Breast epithelium (tissue), 4 donors: Measurements from ENCODE around the gene DNAH3. TPM values are rescaled to one million over a fixed set of nuclear protein-coding genes. Genes with fewer than 3 reads are reported as not detected.

Experiments used
- DNase-seq, 2 donors: peaks; one replicate each; pipeline ENCODE4 v3.0.0-alpha.2; 2019; ENCODE audit warnings: low spot score in 2 of 2
- H3K27ac ChIP-seq, 2 donors: fragments of 200-600 bp; sonication (generic) in 1 of 2; one replicate each; pipeline ENCODE4 v1.5.1; 2016 to 2019; ENCODE audit warnings: mild to moderate bottlenecking in 1 of 2
- H3K27me3 ChIP-seq, 2 donors: fragments of 200-600 bp; sonication (generic) in 1 of 2; one replicate each; pipeline versions ENCODE4 v1.5.1 to v1.6.0; 2017 to 2019; ENCODE audit warnings: control low read depth in 1 of 2, mild to moderate bottlenecking in 1 of 2
- H3K36me3 ChIP-seq: fragments of 200-600 bp; one replicate; pipeline ENCODE4 v1.5.1; 2019
- H3K4me1 ChIP-seq, 2 donors: fragments of 200-600 bp; sonication (generic); one replicate each; pipeline ENCODE4 v1.5.1; 2016 to 2019; ENCODE audit warnings: control low read depth in 1 of 2
- H3K4me3 ChIP-seq, 3 donors: fragments of 200-600 bp; sonication (generic); 1 replicate in 2 of 3; 2 replicates in 1 of 3; pipeline ENCODE4 v1.5.1; 2016 to 2019; ENCODE audit warnings: mild to moderate bottlenecking in 3 of 3, moderate library complexity in 2 of 3
- H3K9me3 ChIP-seq, 2 donors: fragments of 200-600 bp; sonication (generic) in 1 of 2; one replicate each; pipeline ENCODE4 v1.5.1; 2016 to 2019; ENCODE audit warnings: control low read depth in 1 of 2
- POLR2A ChIP-seq: fragments of 450-650 bp; IDR thresholded peaks from one replicate; pipeline ENCODE4 v1.6.1; 2016; ENCODE audit warnings: antibody characterized with exemption, mild to moderate bottlenecking, moderate library complexity
- POLR2AphosphoS5 ChIP-seq, 3 donors: sonication (generic); formaldehyde crosslinking; IDR thresholded peaks; one replicate each; pipeline ENCODE4 v1.6.1; 2017; ENCODE audit warnings: antibody characterized with exemption in 3 of 3
- intact Hi-C: fragments of 100-400 bp; cut with DNase I; formaldehyde crosslinking; loops from one replicate; pipeline ENCODE4 v1.15.1; 2023; ENCODE audit warnings: low total_unique reads
- total RNA-seq, 3 donors: library from RNA; depleted of rRNA; stranded (reverse); fragments of >200 nt; gene quantifications; one replicate each; pipeline ENCODE4 v1.1.0, GENCODE V29; 2016
- TF ChIP-seq, protein P1 (sequence below), 3 donors: fragments of 450-650 bp; IDR thresholded peaks; one replicate each; pipeline ENCODE4 v1.5.1; 2016 to 2017; ENCODE audit warnings: antibody characterized with exemption in 3 of 3, mild to moderate bottlenecking in 3 of 3, moderate library complexity in 3 of 3

DNAH3 gene
- total RNA-seq, 3 donors from 2014 or later = under 0.01 to 0.59 TPM; not detected in 1

DNA sequence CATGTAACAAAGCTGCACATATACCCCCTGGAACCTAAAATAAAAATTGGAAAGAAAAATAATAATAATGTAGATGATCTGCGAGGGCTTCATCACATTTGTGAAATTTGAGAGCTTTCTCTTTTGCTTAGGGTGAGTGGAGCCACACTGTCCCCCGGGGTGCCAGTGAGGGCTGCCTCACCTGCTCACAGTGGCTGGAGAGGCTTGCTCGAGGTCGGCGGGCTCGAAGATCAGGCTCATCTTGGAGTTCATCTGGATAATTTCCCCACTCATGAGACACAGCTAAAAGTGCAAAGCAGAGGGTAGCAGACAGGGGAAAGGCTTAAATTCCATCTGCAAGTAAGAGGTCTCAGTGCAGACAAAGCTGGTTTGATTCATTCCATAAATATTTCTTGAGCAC, 123.8 kb downstream of the DNAH3 start:
- intact Hi-C loops = no loop called here
- TF ChIP-seq POLR2A (no peak), POLR2AphosphoS5 (IDR thresholded peaks at IDR 0.05) (no peak)
- TF ChIP-seq, protein P1, sequence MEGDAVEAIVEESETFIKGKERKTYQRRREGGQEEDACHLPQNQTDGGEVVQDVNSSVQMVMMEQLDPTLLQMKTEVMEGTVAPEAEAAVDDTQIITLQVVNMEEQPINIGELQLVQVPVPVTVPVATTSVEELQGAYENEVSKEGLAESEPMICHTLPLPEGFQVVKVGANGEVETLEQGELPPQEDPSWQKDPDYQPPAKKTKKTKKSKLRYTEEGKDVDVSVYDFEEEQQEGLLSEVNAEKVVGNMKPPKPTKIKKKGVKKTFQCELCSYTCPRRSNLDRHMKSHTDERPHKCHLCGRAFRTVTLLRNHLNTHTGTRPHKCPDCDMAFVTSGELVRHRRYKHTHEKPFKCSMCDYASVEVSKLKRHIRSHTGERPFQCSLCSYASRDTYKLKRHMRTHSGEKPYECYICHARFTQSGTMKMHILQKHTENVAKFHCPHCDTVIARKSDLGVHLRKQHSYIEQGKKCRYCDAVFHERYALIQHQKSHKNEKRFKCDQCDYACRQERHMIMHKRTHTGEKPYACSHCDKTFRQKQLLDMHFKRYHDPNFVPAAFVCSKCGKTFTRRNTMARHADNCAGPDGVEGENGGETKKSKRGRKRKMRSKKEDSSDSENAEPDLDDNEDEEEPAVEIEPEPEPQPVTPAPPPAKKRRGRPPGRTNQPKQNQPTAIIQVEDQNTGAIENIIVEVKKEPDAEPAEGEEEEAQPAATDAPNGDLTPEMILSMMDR (IDR thresholded peaks at IDR 0.05) = no peak
- no peaks in the 10 kb centered on the region for H3K36me3 ChIP-seq
- no peaks in the 10 kb centered on the region for H3K9me3 ChIP-seq
- H3K4me3 ChIP-seq = no peak overlapping the region
- H3K4me1 ChIP-seq = no peaks in the 10 kb centered on the region
- no peak for DNase-seq
- H3K27ac ChIP-seq = no peak overlapping the region
- no peaks in the 10 kb centered on the region for H3K27me3 ChIP-seq

DNA sequence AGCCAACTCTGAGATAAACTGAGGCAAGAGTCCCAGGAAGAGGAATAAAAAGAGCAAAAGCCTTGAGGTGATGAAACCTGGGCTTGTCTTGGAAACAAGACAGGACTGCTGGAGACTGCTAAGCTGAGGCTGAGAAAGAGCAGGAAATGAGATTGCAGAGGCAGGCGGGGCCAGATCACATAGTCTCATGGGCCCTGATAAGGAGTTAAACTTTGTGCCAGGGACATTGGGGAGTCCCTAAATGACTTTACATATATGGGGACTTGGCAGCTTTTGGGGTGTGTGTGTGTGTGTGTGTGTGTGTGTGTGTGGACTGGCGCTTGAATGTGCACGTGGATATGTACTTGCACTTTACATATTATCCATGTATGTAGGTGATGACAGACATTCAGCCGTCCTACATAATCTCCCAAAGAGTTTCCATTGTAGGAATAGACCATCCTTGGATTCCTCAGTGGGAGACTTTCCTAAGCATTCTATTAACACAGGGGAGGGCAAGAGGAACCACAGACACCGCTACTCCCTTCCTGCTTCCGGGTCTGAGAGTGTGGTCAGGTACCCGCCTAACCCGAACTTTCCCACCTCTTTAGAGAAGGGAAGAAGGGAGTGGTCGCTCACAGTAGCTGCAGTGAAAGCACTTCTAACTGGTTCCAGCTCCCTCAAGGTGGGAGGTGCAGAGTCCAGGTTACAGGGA, 127.0 kb downstream of the DNAH3 start:
- DNase-seq = no peak
- TF ChIP-seq POLR2A (no peak), POLR2AphosphoS5 (IDR thresholded peaks at IDR 0.05) (no peak)
- TF ChIP-seq, protein P1 (IDR thresholded peaks at IDR 0.05) = no peak
- H3K27ac ChIP-seq = no peak overlapping the region
- H3K4me3 ChIP-seq = no peak overlapping the region
- no peaks in the 10 kb centered on the region for H3K27me3 ChIP-seq
- H3K9me3 ChIP-seq = no peaks in the 10 kb centered on the region
- H3K36me3 ChIP-seq = no peaks in the 10 kb centered on the region
- H3K4me1 ChIP-seq = no peaks in the 10 kb centered on the region
- intact Hi-C loops = no loop called here

DNA sequence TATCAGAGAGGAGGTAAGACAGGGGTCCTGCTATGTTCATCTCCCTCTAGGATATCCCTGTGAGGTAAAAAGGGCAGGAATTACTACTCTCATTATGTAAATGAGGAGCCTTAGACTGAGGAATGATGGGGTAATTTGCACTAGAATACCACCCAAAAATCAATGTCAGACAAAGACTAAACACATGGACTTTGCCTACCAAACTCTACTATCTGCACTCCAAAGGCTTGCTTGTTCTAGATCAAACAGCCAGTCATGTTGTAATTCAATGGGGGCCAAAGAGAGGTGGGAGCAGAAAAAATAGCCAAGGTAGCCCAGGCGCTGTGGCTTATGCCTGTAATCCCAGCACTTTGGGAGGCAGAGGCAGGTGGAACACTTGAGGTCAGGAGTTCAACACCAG, 129.3 kb downstream of the DNAH3 start:
- TF ChIP-seq POLR2AphosphoS5 (IDR thresholded peaks at IDR 0.05) (no peak), POLR2A (no peak)
- TF ChIP-seq, protein P1 (IDR thresholded peaks at IDR 0.05) = no peak
- intact Hi-C loops = no loop called here

DNA sequence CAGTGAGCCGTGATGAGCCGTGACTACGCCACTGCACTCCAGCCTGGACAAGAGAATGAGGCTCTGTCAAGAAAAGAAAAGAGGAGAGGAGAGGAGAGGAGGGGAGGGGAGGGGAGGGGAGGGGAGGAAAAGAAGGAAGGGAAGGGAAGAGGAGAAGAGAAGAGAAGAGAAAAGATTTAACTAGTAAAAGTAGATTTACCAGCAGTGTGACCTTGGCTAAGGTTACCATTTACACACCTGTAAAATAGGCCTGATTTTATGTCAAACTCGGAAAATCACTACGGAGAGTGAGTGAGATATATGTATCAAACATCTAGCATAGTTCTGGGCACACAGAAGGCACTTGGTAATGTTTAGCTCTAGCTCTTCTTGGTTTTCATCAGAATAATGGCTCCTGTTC, 140.8 kb downstream of the DNAH3 start:
- intact Hi-C loops = no loop called here
- Histone ChIP-seq H3K9me3 (peaks cover 0 to 11% of the 10 kb centered on the region in 2 donors), H3K4me3 (no peak overlapping the region), H3K27ac (no peak overlapping the region), H3K27me3 (no peaks in the 10 kb centered on the region), H3K4me1 (no peaks in the 10 kb centered on the region), H3K36me3 (no peaks in the 10 kb centered on the region)
- TF ChIP-seq POLR2A (no peak), POLR2AphosphoS5 (IDR thresholded peaks at IDR 0.05) (no peak)
- TF ChIP-seq, protein P1 (IDR thresholded peaks at IDR 0.05) = no peak
- DNase-seq = no peak

More for the DNA sequence above, 129.3 kb downstream of the DNAH3 start:
- no peak overlapping the region for H3K4me3 ChIP-seq
- no peaks in the 10 kb centered on the region for H3K9me3 ChIP-seq
- no peak for DNase-seq
- no peaks in the 10 kb centered on the region for H3K27me3 ChIP-seq
- H3K36me3 ChIP-seq = no peaks in the 10 kb centered on the region
- H3K4me1 ChIP-seq = no peaks in the 10 kb centered on the region
- no peak overlapping the region for H3K27ac ChIP-seq

DNA sequence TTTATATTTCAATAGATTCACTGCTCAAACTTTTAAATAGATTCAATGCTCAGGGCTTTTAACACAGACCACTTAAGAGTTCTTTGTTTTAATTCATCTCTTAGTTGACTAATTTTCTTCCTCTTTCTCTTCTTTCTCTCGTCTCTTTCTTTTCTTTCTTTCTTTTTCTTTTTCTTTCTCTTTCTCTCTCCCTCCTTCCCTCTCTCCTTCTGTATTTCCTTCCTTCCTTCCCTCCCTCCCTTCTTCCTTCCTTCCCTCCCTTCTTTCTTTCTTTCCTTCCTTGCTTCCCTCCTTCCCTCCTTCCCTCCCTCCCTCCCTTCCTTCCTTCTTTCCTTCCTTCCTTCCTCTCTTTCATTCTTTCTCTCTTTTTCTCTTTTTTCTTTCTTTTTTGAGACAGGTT, 145.6 kb downstream of the DNAH3 start:
- Histone ChIP-seq H3K27ac (no peak overlapping the region), H3K4me1 (no peaks in the 10 kb centered on the region), H3K9me3 (no peaks in the 10 kb centered on the region), H3K36me3 (no peaks in the 10 kb centered on the region), H3K4me3 (no peak overlapping the region), H3K27me3 (no peaks in the 10 kb centered on the region)
- TF ChIP-seq, protein P1 (IDR thresholded peaks at IDR 0.05) = no peak
- TF ChIP-seq POLR2AphosphoS5 (IDR thresholded peaks at IDR 0.05) = no peak
- TF ChIP-seq POLR2A = no peak
- no peak for DNase-seq
- intact Hi-C loops = no loop called here
